GM18505 (cell line): Measurements from ENCODE around the gene RSRC1.
A peak's percentile ranks its signal among the peaks of the same experiment; 100 is the strongest.
"Not testable (repeated sequence)": the region's sequence is repeated elsewhere in the genome, so short reads cannot be mapped to it uniquely, and the experiment has no call there.

Experiments used
- ATAC-seq: cut with Tn5 transposase; IDR thresholded peaks from one replicate; pipeline ENCODE4 v1.9.1; 2021; ENCODE audit not compliant: unreplicated experiment
- POLR2A ChIP-seq: IDR thresholded peaks from 4 replicates; pipeline ENCODE4 v1.6.1; 2011; ENCODE audit warnings: borderline replicate concordance; ENCODE audit not compliant: insufficient read depth, insufficient read length; ENCODE audit errors: extremely low read depth

The RSRC1 gene

GRCh38 chr3:158109804-158110657 lies at the start of gene RSRC1:
Gene RSRC1, plus strand, starts transcription at chr3:158110089. Its CDS starts 12,016 bp downstream, at chr3:158122105.
- peak; percentile 78 for TF ChIP-seq POLR2A
- peak; percentile 72 for ATAC-seq

- not testable (repeated sequence) for ATAC-seq
Measured at GRCh38 chr3:158065574-158065973, 44.3 kb upstream of the RSRC1 start.

DNA sequence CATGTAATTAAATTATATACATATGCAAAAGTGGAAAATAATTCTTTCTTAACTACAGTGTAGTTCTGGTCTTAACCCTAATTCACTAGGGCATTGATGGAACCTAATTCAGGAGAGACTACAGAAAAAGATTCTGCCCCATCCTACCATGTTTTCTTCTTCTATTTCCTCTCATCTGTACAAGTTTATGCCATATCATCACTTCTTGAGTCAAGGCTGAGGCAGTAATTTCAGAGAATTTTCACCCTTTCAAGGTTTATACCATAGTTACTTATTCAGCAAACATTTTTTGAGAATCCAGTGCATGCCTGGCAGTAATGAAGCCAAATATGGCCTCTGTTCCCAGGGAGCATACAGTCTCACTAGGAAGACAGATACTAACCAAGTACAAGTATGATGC lies 37.1 kb upstream of the RSRC1 start:
- TF ChIP-seq POLR2A = no peak
- ATAC-seq = no peak

DNA sequence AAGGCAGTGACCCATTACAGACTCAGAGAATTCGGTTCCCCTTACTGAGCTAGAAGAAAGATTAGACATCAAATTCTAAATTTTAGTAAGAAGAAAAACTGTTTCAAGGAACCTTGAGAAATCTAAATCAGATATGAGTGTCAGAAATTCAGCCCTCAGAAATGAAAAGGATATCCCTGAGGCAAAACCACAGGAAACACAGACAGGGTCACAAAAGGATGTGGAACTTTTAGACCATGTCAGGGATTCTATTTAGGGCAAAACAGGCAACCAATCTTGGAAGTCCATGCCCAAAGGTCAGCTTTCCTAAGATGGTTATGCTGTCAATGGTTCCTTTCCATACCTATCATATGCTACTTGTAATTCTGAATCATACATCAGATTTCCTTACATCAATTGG lies 35.3 kb upstream of the RSRC1 start:
- no peak for TF ChIP-seq POLR2A
- ATAC-seq = no peak

- TF ChIP-seq POLR2A = no peak
- no peak for ATAC-seq
Measured at GRCh38 chr3:158079599-158079998, 30.3 kb upstream of the RSRC1 start.

- no peak for TF ChIP-seq POLR2A
- ATAC-seq = no peak
Measured at GRCh38 chr3:158084651-158085050, 25.2 kb upstream of the RSRC1 start.

- ATAC-seq = no peak
- no peak for TF ChIP-seq POLR2A
Measured at GRCh38 chr3:158085358-158085757, 24.5 kb upstream of the RSRC1 start.

DNA sequence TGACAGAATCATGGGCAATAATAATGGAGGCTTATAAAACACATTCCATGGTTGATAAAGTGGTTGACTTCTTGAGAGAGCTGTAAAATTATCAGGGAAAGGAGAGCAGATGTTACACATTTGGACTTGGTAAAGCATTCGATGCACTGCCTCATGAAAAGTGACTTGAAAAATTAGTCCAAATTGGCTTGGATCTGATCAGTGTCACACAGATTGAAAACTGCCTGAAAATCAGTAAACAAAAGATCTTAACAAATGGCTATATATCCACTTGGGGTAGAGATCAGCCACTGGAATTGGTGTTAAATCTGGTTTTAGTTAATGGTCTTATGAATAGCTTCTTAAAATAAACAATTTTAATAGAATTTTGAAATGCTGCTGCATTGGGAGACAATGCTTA lies 24.0 kb upstream of the RSRC1 start:
- no peak for ATAC-seq
- no peak for TF ChIP-seq POLR2A

- no peak for TF ChIP-seq POLR2A
- no peak for ATAC-seq
Measured at GRCh38 chr3:158086361-158086760, 23.5 kb upstream of the RSRC1 start.

DNA sequence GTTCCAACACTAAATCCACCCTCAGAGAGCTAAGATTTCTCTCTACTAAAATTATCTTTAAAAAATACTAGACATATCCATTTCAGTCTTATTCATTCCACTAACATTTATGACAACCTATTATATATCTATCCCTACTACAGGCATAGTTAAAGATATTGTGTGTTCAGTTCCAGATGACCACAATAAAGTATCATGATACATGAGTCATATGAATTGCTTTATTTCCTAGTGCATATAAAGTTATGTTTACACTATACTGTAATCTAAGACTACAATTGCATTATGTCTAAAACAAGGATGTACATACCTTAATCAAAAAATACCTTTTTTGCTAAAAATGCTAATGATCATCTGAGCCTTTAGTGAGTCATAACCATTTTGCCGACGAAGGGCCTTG lies 23.1 kb upstream of the RSRC1 start:
- ATAC-seq = no peak
- no peak for TF ChIP-seq POLR2A

GRCh38 chr3:158091531-158091930 lies 18.4 kb upstream of the RSRC1 start:
- no peak for ATAC-seq
- no peak for TF ChIP-seq POLR2A

DNA sequence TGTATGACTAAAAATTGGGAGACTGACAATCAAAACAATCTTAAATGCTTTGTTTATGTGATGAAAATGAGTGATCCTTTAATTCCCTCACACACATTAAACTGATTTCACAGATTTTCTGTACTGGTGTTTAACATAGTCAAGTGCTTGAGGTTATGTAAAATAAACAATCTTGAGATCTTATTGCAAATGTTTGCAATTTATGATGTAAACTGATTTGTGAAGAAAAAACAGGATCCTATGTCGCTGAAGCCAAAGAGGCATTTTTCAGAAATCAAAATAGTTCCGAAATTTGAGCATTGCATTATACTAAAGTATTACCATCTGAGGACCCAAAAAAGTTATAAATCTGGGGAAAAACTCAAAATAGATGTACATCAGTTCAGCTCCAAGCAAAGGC lies 16.4 kb upstream of the RSRC1 start:
- no peak for ATAC-seq
- no peak for TF ChIP-seq POLR2A

GRCh38 chr3:158094235-158095110 lies 15.4 kb upstream of the RSRC1 start:
- peak; percentile 53 for ATAC-seq
- TF ChIP-seq POLR2A = peak; percentile 29
